ENCODE data around the gene STPG3. TPM values are rescaled to one million over a fixed set of nuclear protein-coding genes. Genes with fewer than 3 reads are reported as not detected.

Gene STPG3
- not detected in 3 replicates for polyA plus RNA-seq
- not detected for polyA plus RNA-seq (2011; ENCODE audit: low read depth)
- polyA plus RNA-seq (2011; cell fraction: cytosol; rRNA removed) = not detected in 2 replicates
- not detected in 2 replicates for polyA plus RNA-seq (2011; cell fraction: nucleus; rRNA removed)
- polyA plus RNA-seq (2012; ENCODE audit: low replicate concordance) = not detected in 2 replicates
- polyA minus RNA-seq = not detected in 3 replicates
- polyA minus RNA-seq (2011; cell fraction: cytosol; rRNA and poly(A)+ RNA removed) = not detected
- polyA minus RNA-seq (2011; cell fraction: nucleus; rRNA and poly(A)+ RNA removed) = not detected in 2 replicates

DNA sequence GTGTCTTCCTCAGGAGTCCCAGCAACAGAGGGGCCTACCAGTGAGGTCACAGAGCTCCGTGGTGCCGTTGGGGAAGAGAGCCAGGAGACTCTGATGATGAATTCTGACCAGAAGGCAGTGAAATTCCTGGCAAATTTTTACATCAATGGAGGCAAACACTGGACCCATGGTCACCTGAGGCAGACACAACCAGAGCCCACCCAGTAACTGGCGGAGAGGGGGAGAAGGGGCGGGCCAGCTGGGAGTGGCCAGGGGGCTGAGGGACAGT is at the start of gene STPG3:
Gene STPG3, plus strand, starts transcription at position 93 of the 268 bp plus-strand sequence. Its CDS starts 1 bp downstream, at position 94.
- no peak within 1 kb of the TSS for H3K4me3 ChIP-seq (ENCODE audit: control insufficient read depth in 2 of 3, extremely low read depth in 1 of 3, insufficient read depth in 2 of 3, low read depth in 1 of 3, low read length in 3 of 3)
- no peak within 1 kb of the TSS for H3K4me2 ChIP-seq (ENCODE audit: control insufficient read depth, extremely low read depth, insufficient read depth, low read depth, low read length)
- peaks cover 8% of the 10 kb centered on the region for H3K79me2 ChIP-seq (ENCODE audit: control insufficient read depth, insufficient read depth, low read length)
- dilution Hi-C loops (cut with MboI; ENCODE audit: extremely low pct_ligation_motif_present, low sequenced_read_pairs) = no loop called here
- peaks cover 7% of the 10 kb centered on the region for H3K4me1 ChIP-seq (ENCODE audit: control insufficient read depth, extremely low read depth, insufficient read depth, low read length)
- DNase-seq (ENCODE audit: low read depth, low spot score) (no peak), FAIRE-seq (no peak)
- peaks cover 0 to under 1% of the 10 kb centered on the region in 2 experiments for H3K36me3 ChIP-seq (ENCODE audit: control insufficient read depth in 2 of 2, extremely low read depth in 1 of 2, insufficient read depth in 2 of 2, low read length in 2 of 2)
- no peak within 1 kb of the TSS for H3K9ac ChIP-seq (ENCODE audit: control insufficient read depth, extremely low read depth, insufficient read depth, low read length)
- H4K20me1 ChIP-seq (ENCODE audit: control insufficient read depth, extremely low read depth, insufficient read depth, low read length) = no peaks in the 10 kb centered on the region
- no peaks in the 10 kb centered on the region for H3K27me3 ChIP-seq (ENCODE audit: control insufficient read depth, extremely low read depth, insufficient read depth, low read length)
- no peak within 1 kb of the TSS for H3K27ac ChIP-seq (ENCODE audit: control insufficient read depth, insufficient read depth, low read length)
- TF ChIP-seq, protein P1, sequence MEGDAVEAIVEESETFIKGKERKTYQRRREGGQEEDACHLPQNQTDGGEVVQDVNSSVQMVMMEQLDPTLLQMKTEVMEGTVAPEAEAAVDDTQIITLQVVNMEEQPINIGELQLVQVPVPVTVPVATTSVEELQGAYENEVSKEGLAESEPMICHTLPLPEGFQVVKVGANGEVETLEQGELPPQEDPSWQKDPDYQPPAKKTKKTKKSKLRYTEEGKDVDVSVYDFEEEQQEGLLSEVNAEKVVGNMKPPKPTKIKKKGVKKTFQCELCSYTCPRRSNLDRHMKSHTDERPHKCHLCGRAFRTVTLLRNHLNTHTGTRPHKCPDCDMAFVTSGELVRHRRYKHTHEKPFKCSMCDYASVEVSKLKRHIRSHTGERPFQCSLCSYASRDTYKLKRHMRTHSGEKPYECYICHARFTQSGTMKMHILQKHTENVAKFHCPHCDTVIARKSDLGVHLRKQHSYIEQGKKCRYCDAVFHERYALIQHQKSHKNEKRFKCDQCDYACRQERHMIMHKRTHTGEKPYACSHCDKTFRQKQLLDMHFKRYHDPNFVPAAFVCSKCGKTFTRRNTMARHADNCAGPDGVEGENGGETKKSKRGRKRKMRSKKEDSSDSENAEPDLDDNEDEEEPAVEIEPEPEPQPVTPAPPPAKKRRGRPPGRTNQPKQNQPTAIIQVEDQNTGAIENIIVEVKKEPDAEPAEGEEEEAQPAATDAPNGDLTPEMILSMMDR (optimal IDR thresholded peaks at IDR 0.05 in 1 of 3, IDR thresholded peaks at IDR 0.05 in 1 of 3, conservative IDR thresholded peaks at IDR 0.05 in 1 of 3; ENCODE audit: extremely low read depth in 1 of 3, insufficient read depth in 2 of 3, low read length in 3 of 3) = no peak
- no peak for TF ChIP-seq EZH2 (IDR thresholded peaks at IDR 0.05; ENCODE audit: low read length)
- no peaks in the 10 kb centered on the region for H3K9me1 ChIP-seq (ENCODE audit: control insufficient read depth, extremely low read depth, insufficient read depth, low read length)
- no peaks in the 10 kb centered on the region for H3K9me3 ChIP-seq (ENCODE audit: control insufficient read depth, low read depth, low read length)
- H2AFZ ChIP-seq (ENCODE audit: control insufficient read depth, low read length) = no peak within 1 kb of the TSS

DNA sequence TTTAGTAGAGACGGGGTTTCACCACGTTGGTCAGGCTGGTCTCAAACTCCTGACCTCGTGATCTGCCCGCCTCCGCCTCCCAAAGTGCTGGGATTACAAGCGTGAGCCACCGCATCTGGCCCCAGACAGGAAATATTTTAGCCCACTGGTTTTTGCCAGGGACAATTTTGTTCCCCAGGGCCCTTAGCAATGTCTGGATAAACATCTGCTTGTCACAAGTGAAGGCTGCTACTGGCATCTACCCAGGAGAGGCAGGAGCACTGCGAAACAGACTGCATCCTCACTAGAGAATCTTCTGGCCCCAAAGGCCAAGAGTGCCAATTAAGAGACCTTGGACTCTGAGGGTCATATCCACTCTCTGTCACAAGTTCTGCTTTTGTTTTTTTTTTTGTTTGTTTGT is 48.1 kb upstream of the STPG3 start:
- Histone ChIP-seq H3K79me2 (ENCODE audit: control insufficient read depth, insufficient read depth, low read length) (peaks cover 53% of the 10 kb centered on the region), H3K4me3 (ENCODE audit: control insufficient read depth in 2 of 3, extremely low read depth in 1 of 3, insufficient read depth in 2 of 3, low read depth in 1 of 3, low read length in 3 of 3) (no peak overlapping the region), H3K9me1 (ENCODE audit: control insufficient read depth, extremely low read depth, insufficient read depth, low read length) (no peaks in the 10 kb centered on the region), H3K9me3 (ENCODE audit: control insufficient read depth, low read depth, low read length) (no peaks in the 10 kb centered on the region), H4K20me1 (ENCODE audit: control insufficient read depth, extremely low read depth, insufficient read depth, low read length) (no peaks in the 10 kb centered on the region), H3K36me3 (ENCODE audit: control insufficient read depth in 2 of 2, extremely low read depth in 1 of 2, insufficient read depth in 2 of 2, low read length in 2 of 2) (peaks cover 0 to 3% of the 10 kb centered on the region in 2 experiments), H2AFZ (ENCODE audit: control insufficient read depth, low read length) (no peak overlapping the region), H3K4me2 (ENCODE audit: control insufficient read depth, extremely low read depth, insufficient read depth, low read depth, low read length) (no peak overlapping the region), H3K9ac (ENCODE audit: control insufficient read depth, extremely low read depth, insufficient read depth, low read length) (no peak overlapping the region), H3K27me3 (ENCODE audit: control insufficient read depth, extremely low read depth, insufficient read depth, low read length) (no peaks in the 10 kb centered on the region), H3K4me1 (ENCODE audit: control insufficient read depth, extremely low read depth, insufficient read depth, low read length) (peaks cover 42% of the 10 kb centered on the region), H3K27ac (ENCODE audit: control insufficient read depth, insufficient read depth, low read length) (no peak overlapping the region)
- no peak for DNase-seq (ENCODE audit: low read depth, low spot score)
- FAIRE-seq = no peak
- dilution Hi-C loops (cut with MboI; ENCODE audit: extremely low pct_ligation_motif_present, low sequenced_read_pairs) = no loop called here
- TF ChIP-seq, protein P1 (optimal IDR thresholded peaks at IDR 0.05 in 1 of 3, IDR thresholded peaks at IDR 0.05 in 1 of 3, conservative IDR thresholded peaks at IDR 0.05 in 1 of 3; ENCODE audit: extremely low read depth in 1 of 3, insufficient read depth in 2 of 3, low read length in 3 of 3) = no peak
- no peak for TF ChIP-seq EZH2 (IDR thresholded peaks at IDR 0.05; ENCODE audit: low read length)
